CD4-positive, CD25-positive, alpha-beta regulatory T cell (primary cell): ENCODE measurements around the gene NPLOC4. TPM values are rescaled to one million over a fixed set of nuclear protein-coding genes. Genes with fewer than 3 reads are reported as not detected.

ENCODE experiments used
- ATAC-seq, 2 donors: fragments of 150-1000 bp; cut with Tn5 transposase; one replicate each; pipeline ENCODE4 v1.10.0; 2021; ENCODE audit warnings: low read depth in 2 of 2, moderate number of reproducible peaks in 2 of 2, moderate library complexity in 1 of 2
- DNase-seq, 3 donors: peaks; one replicate each; pipeline versions ENCODE4 v3.0.0 to v3.0.0-alpha.2; 2012 to 2022; ENCODE audit warnings: mixed read lengths in 1 of 3
- H3K27ac ChIP-seq: one replicate; pipeline ENCODE4 v1.7.0; 2013; ENCODE audit warnings: mild to moderate bottlenecking, low read length; ENCODE audit not compliant: insufficient read depth, poor library complexity, severe bottlenecking
- H3K27me3 ChIP-seq: one replicate; pipeline ENCODE4 v1.7.0; 2013; ENCODE audit warnings: low read length; ENCODE audit not compliant: control insufficient read depth, insufficient read depth
- H3K36me3 ChIP-seq: one replicate; pipeline ENCODE4 v1.7.0; 2013; ENCODE audit warnings: mild to moderate bottlenecking, low read length, moderate library complexity; ENCODE audit not compliant: control insufficient read depth, insufficient read depth
- H3K4me1 ChIP-seq: 2 replicates; pipeline ENCODE4 v1.7.0; 2013; ENCODE audit warnings: mild to moderate bottlenecking, low read length; ENCODE audit not compliant: insufficient read depth, control insufficient read depth, poor library complexity, severe bottlenecking
- H3K4me3 ChIP-seq: one replicate; pipeline ENCODE4 v1.7.0; 2013; ENCODE audit warnings: low read depth, mild to moderate bottlenecking, low read length, moderate library complexity
- H3K9me3 ChIP-seq, 2 experiments: 1 replicate in 1 of 2; 2 replicates in 1 of 2; pipeline ENCODE4 v1.7.0; 2013; ENCODE audit warnings: low read length in 2 of 2, mild to moderate bottlenecking in 1 of 2, moderate library complexity in 1 of 2; ENCODE audit not compliant: control insufficient read depth in 2 of 2
- H3K27ac Mint-ChIP-seq, 3 donors: one replicate each; pipeline ENCODE4 v1.8.0; 2020 to 2022; ENCODE audit warnings: mild to moderate bottlenecking in 3 of 3, mixed read lengths in 3 of 3, moderate library complexity in 2 of 3
- H3K27me3 Mint-ChIP-seq: one replicate; pipeline ENCODE4 v1.8.0; 2022; ENCODE audit warnings: mild to moderate bottlenecking, mixed read lengths
- H3K36me3 Mint-ChIP-seq: one replicate; pipeline ENCODE4 v1.8.0; 2020; ENCODE audit warnings: mixed read lengths
- H3K4me1 Mint-ChIP-seq, 4 donors: one replicate each; pipeline ENCODE4 v1.8.0; 2020 to 2022; ENCODE audit warnings: mixed read lengths in 4 of 4, mild to moderate bottlenecking in 1 of 4
- H3K4me3 Mint-ChIP-seq, 4 donors: one replicate each; pipeline ENCODE4 v1.8.0; 2020 to 2022; ENCODE audit warnings: mild to moderate bottlenecking in 4 of 4, mixed read lengths in 4 of 4, moderate library complexity in 3 of 4
- H3K9me3 Mint-ChIP-seq, 7 donors: one replicate each; pipeline ENCODE4 v1.8.0; 2020 to 2022; ENCODE audit warnings: mixed read lengths in 7 of 7, mild to moderate bottlenecking in 3 of 7, moderate library complexity in 2 of 7
- polyA plus RNA-seq, 4 donors: library from polyadenylated mRNA; unstranded; fragments of 300-500 nt; fragmentation: Illumina TruSeq; gene quantifications; one replicate each; pipeline ENCODE4 v1.2.3, GENCODE V29; 2021
- total RNA-seq: library from RNA; stranded (reverse); gene quantifications from one replicate; pipeline ENCODE4 v1.2.3, GENCODE V29; 2022

Gene NPLOC4
- total and polyA plus RNA-seq, 5 donors from 2014 or later: 48.6 to 103 (median 51.9) TPM

GRCh38 chr17:81539571-81539900 is 97.4 kb downstream of the NPLOC4 start:
- Histone ChIP-seq H3K27ac (no peak overlapping the region), H3K9me3 (no peaks in the 10 kb centered on the region), H3K4me1 (peaks cover 11% of the 10 kb centered on the region), H3K36me3 (peaks cover 10% of the 10 kb centered on the region), H3K4me3 (no peak overlapping the region), H3K27me3 (peaks cover 1% of the 10 kb centered on the region)
- no peaks in the 10 kb centered on the region for H3K4me1 Mint-ChIP-seq
- H3K27me3 Mint-ChIP-seq: peaks cover 13% of the 10 kb centered on the region
- H3K36me3 Mint-ChIP-seq: peaks cover 9% of the 10 kb centered on the region
- no peaks in the 10 kb centered on the region for H3K9me3 Mint-ChIP-seq
- no peak overlapping the region for H3K4me3 Mint-ChIP-seq
- ATAC-seq (no peak), DNase-seq (no peak)
- no peak overlapping the region for H3K27ac Mint-ChIP-seq

- peaks cover 16% of the 10 kb centered on the region for H3K27me3 Mint-ChIP-seq
- Histone ChIP-seq H3K4me3 (no peak overlapping the region), H3K9me3 (no peaks in the 10 kb centered on the region), H3K27me3 (peaks cover 3% of the 10 kb centered on the region), H3K4me1 (peaks cover 11% of the 10 kb centered on the region), H3K36me3 (peaks cover 10% of the 10 kb centered on the region), H3K27ac (no peak overlapping the region)
- DNase-seq (no peak), ATAC-seq (no peak)
- H3K36me3 Mint-ChIP-seq: peaks cover 9% of the 10 kb centered on the region
- H3K4me1 Mint-ChIP-seq: no peaks in the 10 kb centered on the region
- no peak overlapping the region for H3K4me3 Mint-ChIP-seq
- no peak overlapping the region for H3K27ac Mint-ChIP-seq
- no peaks in the 10 kb centered on the region for H3K9me3 Mint-ChIP-seq
Measured at GRCh38 chr17:81538651-81539570, 98.0 kb downstream of the NPLOC4 start.

- Mint-ChIP-seq H3K27me3 (peaks cover 16% of the 10 kb centered on the region), H3K27ac (peak overlapping the region in 1 of 3 donors; percentile 67), H3K36me3 (peaks cover 9% of the 10 kb centered on the region), H3K9me3 (no peaks in the 10 kb centered on the region), H3K4me1 (no peaks in the 10 kb centered on the region), H3K4me3 (peak overlapping the region in 1 of 4 donors; percentile 27)
- peaks cover 4% of the 10 kb centered on the region for H3K36me3 ChIP-seq
- no peak overlapping the region for H3K27ac ChIP-seq
- no peak for DNase-seq
- no peaks in the 10 kb centered on the region for H3K9me3 ChIP-seq
- no peak for ATAC-seq
- H3K4me1 ChIP-seq: peaks cover 11% of the 10 kb centered on the region
- H3K27me3 ChIP-seq: peaks cover 3% of the 10 kb centered on the region
- H3K4me3 ChIP-seq: no peak overlapping the region
Measured at GRCh38 chr17:81537856-81538555, 98.9 kb downstream of the NPLOC4 start.

- peaks cover 11% of the 10 kb centered on the region for H3K4me1 ChIP-seq
- peaks cover 4% of the 10 kb centered on the region for H3K36me3 ChIP-seq
- H3K4me3 Mint-ChIP-seq: no peak overlapping the region
- no peak overlapping the region for H3K27ac Mint-ChIP-seq
- H3K9me3 Mint-ChIP-seq: no peaks in the 10 kb centered on the region
- DNase-seq: peak in 1 of 3 donors; percentile 40
- H3K4me1 Mint-ChIP-seq: no peaks in the 10 kb centered on the region
- peaks cover 9% of the 10 kb centered on the region for H3K36me3 Mint-ChIP-seq
- no peak overlapping the region for H3K27ac ChIP-seq
- H3K27me3 ChIP-seq: peaks cover 3% of the 10 kb centered on the region
- H3K4me3 ChIP-seq: no peak overlapping the region
- H3K9me3 ChIP-seq: no peaks in the 10 kb centered on the region
- peaks cover 16% of the 10 kb centered on the region for H3K27me3 Mint-ChIP-seq
- peak; percentile 45 to 51 for ATAC-seq
Measured at GRCh38 chr17:81537343-81537855, 99.5 kb downstream of the NPLOC4 start.

GRCh38 chr17:81536299-81537290 is 100.3 kb downstream of the NPLOC4 start:
- Histone ChIP-seq H3K9me3 (no peaks in the 10 kb centered on the region), H3K36me3 (peaks cover 4% of the 10 kb centered on the region), H3K27me3 (peaks cover 3% of the 10 kb centered on the region), H3K27ac (no peak overlapping the region), H3K4me3 (no peak overlapping the region), H3K4me1 (peaks cover 11% of the 10 kb centered on the region)
- ATAC-seq (no peak), DNase-seq (no peak)
- Mint-ChIP-seq H3K36me3 (peaks cover 8% of the 10 kb centered on the region), H3K4me3 (no peak overlapping the region), H3K27ac (no peak overlapping the region), H3K27me3 (peaks cover 16% of the 10 kb centered on the region), H3K4me1 (no peaks in the 10 kb centered on the region), H3K9me3 (no peaks in the 10 kb centered on the region)

GRCh38 chr17:81535480-81536298 is 101.2 kb downstream of the NPLOC4 start:
- Histone ChIP-seq H3K36me3 (peaks cover 4% of the 10 kb centered on the region), H3K4me1 (peaks cover 11% of the 10 kb centered on the region), H3K27ac (no peak overlapping the region), H3K27me3 (peaks cover 3% of the 10 kb centered on the region), H3K9me3 (no peaks in the 10 kb centered on the region), H3K4me3 (no peak overlapping the region)
- Mint-ChIP-seq H3K9me3 (no peaks in the 10 kb centered on the region), H3K27ac (peak overlapping the region in 1 of 3 donors; percentile 14), H3K4me1 (no peaks in the 10 kb centered on the region), H3K27me3 (peaks cover 16% of the 10 kb centered on the region), H3K4me3 (no peak overlapping the region), H3K36me3 (peaks cover 5% of the 10 kb centered on the region)
- no peak for DNase-seq
- ATAC-seq: no peak

- Histone ChIP-seq H3K4me1 (peaks cover 11% of the 10 kb centered on the region), H3K27ac (no peak overlapping the region), H3K27me3 (peaks cover 3% of the 10 kb centered on the region), H3K4me3 (no peak overlapping the region), H3K36me3 (peaks cover 4% of the 10 kb centered on the region), H3K9me3 (no peaks in the 10 kb centered on the region)
- peaks cover 5% of the 10 kb centered on the region for H3K36me3 Mint-ChIP-seq
- no peaks in the 10 kb centered on the region for H3K4me1 Mint-ChIP-seq
- no peak overlapping the region for H3K27ac Mint-ChIP-seq
- DNase-seq: no peak
- no peaks in the 10 kb centered on the region for H3K9me3 Mint-ChIP-seq
- H3K27me3 Mint-ChIP-seq: peaks cover 16% of the 10 kb centered on the region
- no peak for ATAC-seq
- H3K4me3 Mint-ChIP-seq: no peak overlapping the region
Measured at GRCh38 chr17:81535007-81535328, 101.9 kb downstream of the NPLOC4 start.
